ENCODE measurements around the gene STYXL2. TPM values are rescaled to one million over a fixed set of nuclear protein-coding genes. Genes with fewer than 3 reads are reported as not detected.

Gene STYXL2
- total RNA-seq, 1 donor from 2014 or later: not detected

GRCh38 chr1:167107456-167107855 is 13.6 kb downstream of the STYXL2 start:
- H3K9me3 Mint-ChIP-seq (ENCODE audit: low read depth): peaks cover 3% of the 10 kb centered on the region
- H3K4me1 Mint-ChIP-seq (ENCODE audit: low read depth): peaks cover 6% of the 10 kb centered on the region
- H3K27me3 Mint-ChIP-seq: peaks cover 17% of the 10 kb centered on the region
- TF ChIP-seq, protein P1, sequence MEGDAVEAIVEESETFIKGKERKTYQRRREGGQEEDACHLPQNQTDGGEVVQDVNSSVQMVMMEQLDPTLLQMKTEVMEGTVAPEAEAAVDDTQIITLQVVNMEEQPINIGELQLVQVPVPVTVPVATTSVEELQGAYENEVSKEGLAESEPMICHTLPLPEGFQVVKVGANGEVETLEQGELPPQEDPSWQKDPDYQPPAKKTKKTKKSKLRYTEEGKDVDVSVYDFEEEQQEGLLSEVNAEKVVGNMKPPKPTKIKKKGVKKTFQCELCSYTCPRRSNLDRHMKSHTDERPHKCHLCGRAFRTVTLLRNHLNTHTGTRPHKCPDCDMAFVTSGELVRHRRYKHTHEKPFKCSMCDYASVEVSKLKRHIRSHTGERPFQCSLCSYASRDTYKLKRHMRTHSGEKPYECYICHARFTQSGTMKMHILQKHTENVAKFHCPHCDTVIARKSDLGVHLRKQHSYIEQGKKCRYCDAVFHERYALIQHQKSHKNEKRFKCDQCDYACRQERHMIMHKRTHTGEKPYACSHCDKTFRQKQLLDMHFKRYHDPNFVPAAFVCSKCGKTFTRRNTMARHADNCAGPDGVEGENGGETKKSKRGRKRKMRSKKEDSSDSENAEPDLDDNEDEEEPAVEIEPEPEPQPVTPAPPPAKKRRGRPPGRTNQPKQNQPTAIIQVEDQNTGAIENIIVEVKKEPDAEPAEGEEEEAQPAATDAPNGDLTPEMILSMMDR (IDR thresholded peaks at IDR 0.05; ENCODE audit: unreplicated experiment): no peak
- no peak overlapping the region for H3K27ac Mint-ChIP-seq
- H3K36me3 Mint-ChIP-seq (ENCODE audit: insufficient read depth): no peaks in the 10 kb centered on the region
- no peak for DNase-seq (ENCODE audit: low spot score, unreplicated experiment)
- no peak overlapping the region for H3K4me3 Mint-ChIP-seq (ENCODE audit: low read depth)

DNA sequence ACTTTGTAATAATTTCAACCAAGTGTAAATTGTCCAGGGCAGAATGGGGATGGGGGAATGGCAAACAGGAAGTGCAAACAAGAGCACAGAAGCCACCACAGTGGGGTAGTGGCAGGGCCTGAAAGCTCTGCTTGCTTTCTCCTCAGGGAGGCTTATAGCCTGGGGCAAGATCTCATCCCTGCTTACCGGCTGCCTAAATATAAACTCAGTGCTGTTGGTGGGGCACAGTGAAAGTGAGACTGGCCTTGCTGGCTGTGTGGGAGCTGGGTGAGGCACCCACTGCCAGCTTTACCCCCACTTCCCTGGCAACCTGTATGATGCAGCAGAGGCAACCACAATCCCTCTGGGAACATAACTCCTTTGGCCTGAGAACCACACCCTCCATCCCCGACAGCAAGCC is 15.2 kb downstream of the STYXL2 start:
- TF ChIP-seq, protein P1 (IDR thresholded peaks at IDR 0.05; ENCODE audit: unreplicated experiment): no peak
- Mint-ChIP-seq H3K4me1 (ENCODE audit: low read depth) (peaks cover 6% of the 10 kb centered on the region), H3K4me3 (ENCODE audit: low read depth) (no peak overlapping the region), H3K36me3 (ENCODE audit: insufficient read depth) (no peaks in the 10 kb centered on the region), H3K27ac (no peak overlapping the region), H3K27me3 (peaks cover 13% of the 10 kb centered on the region), H3K9me3 (ENCODE audit: low read depth) (peaks cover 3% of the 10 kb centered on the region)
- DNase-seq (ENCODE audit: low spot score, unreplicated experiment): no peak

GRCh38 chr1:167110586-167110985 is 16.7 kb downstream of the STYXL2 start:
- no peak overlapping the region for H3K4me3 Mint-ChIP-seq (ENCODE audit: low read depth)
- H3K27me3 Mint-ChIP-seq: peaks cover 13% of the 10 kb centered on the region
- H3K27ac Mint-ChIP-seq: no peak overlapping the region
- no peak for DNase-seq (ENCODE audit: low spot score, unreplicated experiment)
- TF ChIP-seq, protein P1 (IDR thresholded peaks at IDR 0.05; ENCODE audit: unreplicated experiment): no peak
- H3K36me3 Mint-ChIP-seq (ENCODE audit: insufficient read depth): no peaks in the 10 kb centered on the region
- H3K9me3 Mint-ChIP-seq (ENCODE audit: low read depth): peaks cover 3% of the 10 kb centered on the region
- peaks cover 6% of the 10 kb centered on the region for H3K4me1 Mint-ChIP-seq (ENCODE audit: low read depth)

GRCh38 chr1:167111868-167112709 is 18.2 kb downstream of the STYXL2 start:
- DNase-seq (ENCODE audit: low spot score, unreplicated experiment): no peak
- Mint-ChIP-seq H3K27ac (no peak overlapping the region), H3K4me1 (ENCODE audit: low read depth) (peaks cover 6% of the 10 kb centered on the region), H3K4me3 (ENCODE audit: low read depth) (no peak overlapping the region), H3K9me3 (ENCODE audit: low read depth) (peaks cover 3% of the 10 kb centered on the region), H3K36me3 (ENCODE audit: insufficient read depth) (no peaks in the 10 kb centered on the region), H3K27me3 (peaks cover 13% of the 10 kb centered on the region)
- TF ChIP-seq, protein P1 (IDR thresholded peaks at IDR 0.05; ENCODE audit: unreplicated experiment): no peak

DNA sequence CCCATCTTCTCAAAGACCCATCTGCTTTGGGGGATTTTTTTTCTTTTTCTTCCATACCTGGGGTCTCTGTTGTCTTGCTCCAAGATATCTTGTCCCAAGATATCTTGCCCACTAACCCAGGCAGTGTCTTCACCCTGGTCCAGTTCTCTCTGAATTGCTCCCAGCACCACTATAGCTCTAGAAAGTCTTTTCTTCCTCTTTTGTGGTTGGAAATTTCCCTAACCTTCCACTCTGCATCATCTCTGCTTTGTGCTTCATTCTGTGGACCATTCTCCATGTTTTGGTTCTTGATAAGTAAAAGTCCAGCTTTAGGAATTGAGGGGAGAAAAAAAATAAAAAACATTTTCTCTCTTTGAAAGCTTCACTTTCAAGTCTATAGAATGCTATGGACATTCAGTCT is 20.9 kb downstream of the STYXL2 start:
- no peak for DNase-seq (ENCODE audit: low spot score, unreplicated experiment)
- peaks cover 2% of the 10 kb centered on the region for H3K4me1 Mint-ChIP-seq (ENCODE audit: low read depth)
- no peaks in the 10 kb centered on the region for H3K36me3 Mint-ChIP-seq (ENCODE audit: insufficient read depth)
- H3K9me3 Mint-ChIP-seq (ENCODE audit: low read depth): peaks cover 3% of the 10 kb centered on the region
- H3K27ac Mint-ChIP-seq: no peak overlapping the region
- TF ChIP-seq, protein P1 (IDR thresholded peaks at IDR 0.05; ENCODE audit: unreplicated experiment): no peak
- no peak overlapping the region for H3K4me3 Mint-ChIP-seq (ENCODE audit: low read depth)
- peaks cover 24% of the 10 kb centered on the region for H3K27me3 Mint-ChIP-seq
